KOPT-K1 (cell line): ENCODE results near the gene KIF21B.

Experiments
- H3K27ac ChIP-seq: fragments of 200-600 bp; sonication (generic); 2 replicates; pipeline ENCODE4 v1.5.1; 2016; ENCODE audit warnings: antibody characterized with exemption, mild to moderate bottlenecking, low read depth, low read length; ENCODE audit not compliant: poor library complexity, severe bottlenecking
- H3K36me3 ChIP-seq: fragments of 200-600 bp; sonication (generic); 2 replicates; pipeline ENCODE4 v1.5.1; 2017; ENCODE audit warnings: antibody characterized with exemption, mild to moderate bottlenecking, low read length, moderate library complexity; ENCODE audit not compliant: insufficient read depth
- H3K9me3 ChIP-seq: fragments of 200-600 bp; sonication (generic); 2 replicates; pipeline ENCODE4 v1.5.1; 2017; ENCODE audit warnings: antibody characterized with exemption, low read length, mild to moderate bottlenecking; ENCODE audit not compliant: insufficient read depth, poor library complexity, severe bottlenecking

The KIF21B gene

GRCh38 chr1:201017828-201018163 lies 5.7 kb downstream of the KIF21B start:
- Histone ChIP-seq H3K36me3 (no peaks in the 10 kb centered on the region), H3K9me3 (no peaks in the 10 kb centered on the region), H3K27ac (peak overlapping the region; percentile 90)

- H3K9me3 ChIP-seq = no peaks in the 10 kb centered on the region
- H3K27ac ChIP-seq = peak overlapping the region; percentile 90
- H3K36me3 ChIP-seq = no peaks in the 10 kb centered on the region
Measured at GRCh38 chr1:201016943-201017827, 6.3 kb downstream of the KIF21B start.

GRCh38 chr1:201016211-201016651 lies 7.3 kb downstream of the KIF21B start:
- Histone ChIP-seq H3K36me3 (peaks cover 6% of the 10 kb centered on the region; the same call in 1 of the 2 replicates), H3K9me3 (no peaks in the 10 kb centered on the region), H3K27ac (peak overlapping the region; percentile 90)

- Histone ChIP-seq H3K36me3 (peaks cover 9% of the 10 kb centered on the region; the same call in 1 of the 2 replicates), H3K27ac (peak overlapping the region; percentile 90), H3K9me3 (no peaks in the 10 kb centered on the region)
Measured at GRCh38 chr1:201015551-201016091, 7.9 kb downstream of the KIF21B start.

GRCh38 chr1:201014816-201015200 lies 8.7 kb downstream of the KIF21B start:
- H3K27ac ChIP-seq = no peak overlapping the region
- H3K36me3 ChIP-seq = peaks cover 9% of the 10 kb centered on the region; the same call in 1 of the 2 replicates
- H3K9me3 ChIP-seq = no peaks in the 10 kb centered on the region

- H3K9me3 ChIP-seq = no peaks in the 10 kb centered on the region
- peaks cover 10% of the 10 kb centered on the region; the same call in 1 of the 2 replicates for H3K36me3 ChIP-seq
- H3K27ac ChIP-seq = no peak overlapping the region
Measured at GRCh38 chr1:201013991-201014815, 9.3 kb downstream of the KIF21B start.

- no peaks in the 10 kb centered on the region for H3K9me3 ChIP-seq
- H3K27ac ChIP-seq = peak overlapping the region; percentile 23
- H3K36me3 ChIP-seq = peaks cover 22% of the 10 kb centered on the region
Measured at GRCh38 chr1:201013031-201013485, 10.5 kb downstream of the KIF21B start.

GRCh38 chr1:201011616-201012015 lies 11.9 kb downstream of the KIF21B start:
- Histone ChIP-seq H3K9me3 (no peaks in the 10 kb centered on the region), H3K36me3 (peaks cover 29% of the 10 kb centered on the region), H3K27ac (no peak overlapping the region)

- Histone ChIP-seq H3K36me3 (peaks cover 43% of the 10 kb centered on the region), H3K9me3 (no peaks in the 10 kb centered on the region), H3K27ac (no peak overlapping the region)
Measured at GRCh38 chr1:201009962-201010645, 13.4 kb downstream of the KIF21B start.

GRCh38 chr1:201008666-201009360 lies 14.7 kb downstream of the KIF21B start:
- Histone ChIP-seq H3K27ac (no peak overlapping the region), H3K36me3 (peaks cover 56% of the 10 kb centered on the region), H3K9me3 (no peaks in the 10 kb centered on the region)

GRCh38 chr1:201007481-201007880 lies 16.0 kb downstream of the KIF21B start:
- no peak overlapping the region for H3K27ac ChIP-seq
- H3K9me3 ChIP-seq = no peaks in the 10 kb centered on the region
- peaks cover 70% of the 10 kb centered on the region for H3K36me3 ChIP-seq

GRCh38 chr1:201006450-201006849 lies 17.1 kb downstream of the KIF21B start:
- H3K36me3 ChIP-seq = peaks cover 76% of the 10 kb centered on the region
- H3K27ac ChIP-seq = no peak overlapping the region
- H3K9me3 ChIP-seq = no peaks in the 10 kb centered on the region

GRCh38 chr1:201004732-201005131 lies 18.8 kb downstream of the KIF21B start:
- H3K36me3 ChIP-seq = peaks cover 88% of the 10 kb centered on the region
- no peak overlapping the region for H3K27ac ChIP-seq
- no peaks in the 10 kb centered on the region for H3K9me3 ChIP-seq

GRCh38 chr1:201004154-201004553 lies 19.4 kb downstream of the KIF21B start:
- Histone ChIP-seq H3K27ac (no peak overlapping the region), H3K36me3 (peaks cover 92% of the 10 kb centered on the region)

More at GRCh38 chr1:201004154-201004553, 19.4 kb downstream of the KIF21B start:
- no peaks in the 10 kb centered on the region for H3K9me3 ChIP-seq
